GM12878 (cell line): ENCODE results near the gene MTRF1L. TPM values are rescaled to one million over a fixed set of nuclear protein-coding genes. Genes with fewer than 3 reads are reported as not detected.
"Not testable (repeated sequence)": the region's sequence is repeated elsewhere in the genome, so short reads cannot be mapped to it uniquely, and the experiment has no call there.

ENCODE experiments used
- ATAC-seq: fragments of 200-7000 bp; cut with Tn5 transposase; 3 replicates; pipeline ENCODE4 v1.9.1; 2020; ENCODE audit warnings: mild to moderate bottlenecking, moderate library complexity
- BruUV-seq: library from RNA; stranded (reverse); fragments of 400-500 nt; replicated peaks from 2 replicates; lab custom pipeline; 2021; lab: Mats Ljungman, UMichigan
- CTCF ChIA-PET: fragments of 300-600 bp; sonication (Branson Sonifier 250); formaldehyde crosslinking; extraction: SDS; loops from one replicate; lab custom pipeline; 2021; ENCODE audit warnings: inconsistent platforms; lab: Yijun Ruan, JAX
- POLR2A ChIA-PET: fragments of 350-600 bp; formaldehyde crosslinking; extraction: SDS; loops from one replicate; lab custom pipeline; 2021; ENCODE audit warnings: inconsistent platforms; lab: Charles Lee
- RAD21 ChIA-PET: fragments of 300-600 bp; sonication (Branson Sonifier 250); formaldehyde crosslinking; loops from one replicate; lab custom pipeline; 2023; ENCODE audit warnings: antibody characterized with exemption; ENCODE audit not compliant: unreplicated experiment; lab: Charles Lee
- SMC1A ChIA-PET: fragments of 300-600 bp; sonication (Branson Sonifier 250); formaldehyde crosslinking; loops from one replicate; lab custom pipeline; 2023; ENCODE audit not compliant: unreplicated experiment, uncharacterized antibody; lab: Charles Lee
- DNase-seq: peaks from one replicate; pipeline ENCODE4 v3.0.0-alpha.2; 2011; ENCODE audit warnings: low read depth, low spot score
- FAIRE-seq: peaks from 3 replicates; lab custom pipeline; 2011; peaks lifted over from hg19 to GRCh38; lab: Jason Lieb, UNC
- H2AFZ ChIP-seq: 2 replicates; pipeline ENCODE4 v1.6.0; 2011; ENCODE audit warnings: low read depth, low read length, control low read depth; ENCODE audit not compliant: control insufficient read depth
- H3K27ac ChIP-seq: 2 replicates; pipeline ENCODE4 v1.5.1; 2011; ENCODE audit warnings: control low read depth; ENCODE audit not compliant: control insufficient read depth, insufficient read depth
- H3K27me3 ChIP-seq, 2 experiments: replicated peaks in 1 of 2; 2 replicates each; pipeline versions ENCODE4 v1.6.0 to v1.6.1; 2011; ENCODE audit warnings: low read length in 1 of 2; ENCODE audit not compliant: control insufficient read depth in 2 of 2, insufficient read depth in 2 of 2
- H3K36me3 ChIP-seq, 2 experiments: 2 replicates each; pipeline ENCODE4 v1.5.1; 2011; ENCODE audit warnings: low read length in 1 of 2; ENCODE audit not compliant: control insufficient read depth in 2 of 2, insufficient read depth in 2 of 2
- H3K4me1 ChIP-seq: 2 replicates; pipeline ENCODE4 v1.6.1; 2011; ENCODE audit warnings: mild to moderate bottlenecking, low read length, moderate library complexity, mixed read lengths; ENCODE audit not compliant: control insufficient read depth, insufficient read depth
- H3K4me2 ChIP-seq: 2 replicates; pipeline ENCODE4 v1.6.0; 2011; ENCODE audit warnings: control low read depth; ENCODE audit not compliant: control insufficient read depth, insufficient read depth
- H3K4me3 ChIP-seq: fragments of 200-600 bp; sonication (generic); 2 replicates; pipeline ENCODE4 v1.5.1; 2016
- H3K79me2 ChIP-seq: 2 replicates; pipeline ENCODE4 v1.6.0; 2011; ENCODE audit warnings: low read length; ENCODE audit not compliant: control insufficient read depth, insufficient read depth
- H3K9ac ChIP-seq: 2 replicates; pipeline ENCODE4 v1.8.0; 2011; ENCODE audit warnings: low read length, control low read depth, mixed read lengths; ENCODE audit not compliant: control insufficient read depth, insufficient read depth
- H3K9me3 ChIP-seq: replicated peaks from 3 replicates; pipeline ENCODE4 v1.5.1; 2011; ENCODE audit warnings: mild to moderate bottlenecking, low read length; ENCODE audit not compliant: control insufficient read depth, insufficient read depth
- H4K20me1 ChIP-seq: 2 replicates; pipeline ENCODE4 v1.6.0; 2011; ENCODE audit not compliant: control insufficient read depth, insufficient read depth
- DPF2 ChIP-seq: fragments of 450-650 bp; IDR thresholded peaks from 2 replicates; pipeline ENCODE4 v1.6.1; 2017; ENCODE audit warnings: mild to moderate bottlenecking
- KLF5 ChIP-seq: fragments of 450-650 bp; IDR thresholded peaks from 2 replicates; pipeline ENCODE4 v1.6.1; 2014; ENCODE audit warnings: mild to moderate bottlenecking; ENCODE audit not compliant: partially characterized antibody
- RFX5 ChIP-seq: IDR thresholded peaks from 2 replicates; pipeline ENCODE4 v1.6.1; 2011; ENCODE audit warnings: low read depth, low read length, improper control_type of control experiment
- SIN3A ChIP-seq: IDR thresholded peaks from 2 replicates; pipeline ENCODE4 v1.6.1; 2012; ENCODE audit warnings: low read depth, low read length, improper control_type of control experiment
- ZNF24 ChIP-seq: fragments of 450-650 bp; IDR thresholded peaks from 2 replicates; pipeline ENCODE4 v1.6.1; 2017; ENCODE audit warnings: antibody characterized with exemption, mild to moderate bottlenecking
- WGBS: methylation state at CpG from one replicate; pipeline ENCODE4 v1.1.6; 2016; ENCODE audit warnings: low lambda C conversion rate; ENCODE audit not compliant: insufficient replicate concordance, insufficient coverage; ENCODE audit errors: missing lambda C conversion rate; 5-methylcytosine and 5-hydroxymethylcytosine counted together
- in situ Hi-C: fragments of 300-500 bp; cut with MboI; formaldehyde crosslinking; loops from 9 replicates; pipeline ENCODE4 v1.14.3; 2018; ENCODE audit warnings: mixed read lengths
- intact Hi-C: fragments of 100-400 bp; cut with micrococcal nuclease; formaldehyde crosslinking; loops from one replicate; pipeline ENCODE4 v1.14.2; 2022; ENCODE audit not compliant: unreplicated experiment
- polyA plus RNA-seq, 11 experiments: library from polyadenylated mRNA; depleted of rRNA in 4 of 11; unstranded in 6 of 11; stranded (reverse) in 5 of 11; fragments of >200 nt; fragmentation: Nextera tagmentation in 4 of 11; fragmentation: Illumina TruSeq in 1 of 11; extraction: Ambion mirVana in 4 of 11; extraction: Trizol in 1 of 11; gene quantifications; 1 replicate in 1 of 11; 2 replicates in 10 of 11; pipeline versions ENCODE4 v1.2.1 to v1.2.3, GENCODE V29; 2011 to 2016; ENCODE audit warnings: inconsistent platforms in 2 of 11, missing spikeins in 2 of 11, low read depth in 1 of 11
- total RNA-seq, 4 experiments: library from RNA; depleted of rRNA in 3 of 4; stranded (reverse); fragments of >200 nt in 3 of 4; fragmentation: Illumina TruSeq in 1 of 4; extraction: Trizol in 1 of 4; gene quantifications; 2 replicates each; pipeline versions ENCODE4 v1.2.1 to v1.2.3, GENCODE V29; 2013 to 2021
- TF ChIP-seq, protein P1 (sequence below): fragments of 450-650 bp; IDR thresholded peaks from 2 replicates; pipeline ENCODE4 v1.6.1; 2016; ENCODE audit warnings: mild to moderate bottlenecking
- TF ChIP-seq, protein P2 (sequence below): IDR thresholded peaks from 2 replicates; pipeline ENCODE4 v1.6.1; 2011; ENCODE audit warnings: borderline replicate concordance, low read depth, mild to moderate bottlenecking, moderate library complexity, mixed read lengths, low read length; ENCODE audit not compliant: insufficient read depth; ENCODE audit errors: extremely low read length
- TF ChIP-seq, protein P3 (sequence below): fragments of 450-650 bp; IDR thresholded peaks from 2 replicates; pipeline ENCODE4 v1.6.1; 2018; ENCODE audit warnings: mild to moderate bottlenecking, low read depth, moderate library complexity; ENCODE audit not compliant: partially characterized antibody

Gene MTRF1L
- total and polyA plus RNA-seq, 10 of the 15 experiments (the other 5 are each of a cell fraction or from before 2014, with no cell fraction given) = 5.1 to 21.6 (median 16.1) TPM

DNA sequence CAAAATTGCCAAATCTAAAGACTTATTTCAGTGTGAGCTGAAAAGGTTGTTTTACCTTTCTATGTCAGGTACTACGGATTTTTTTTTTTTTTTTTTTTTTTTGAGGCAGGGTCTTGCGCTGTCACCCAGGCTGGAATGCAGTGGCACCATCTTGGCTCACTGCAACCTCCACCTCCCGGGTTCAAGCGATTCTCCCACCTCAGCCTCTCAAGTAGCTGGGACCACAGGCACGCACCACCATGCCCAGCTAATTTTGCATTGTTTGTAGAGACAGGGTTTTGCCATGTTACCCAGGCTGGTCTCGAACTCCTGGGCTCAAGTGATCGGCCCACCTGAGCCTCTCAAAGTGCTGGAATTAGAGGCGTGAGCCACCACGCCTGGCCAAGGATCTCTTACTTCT lies 1.7 kb downstream of the MTRF1L start:
- in situ Hi-C loops, H3K27ac ChIP-seq, H4K20me1 ChIP-seq, H3K9me3 ChIP-seq, intact Hi-C loops, ATAC-seq, FAIRE-seq, H3K4me1 ChIP-seq, H2AFZ ChIP-seq, H3K9ac ChIP-seq, H3K27me3 ChIP-seq, DNase-seq, BruUV-seq, H3K36me3 ChIP-seq: not testable (repeated sequence)
- ChIA-PET POLR2A (interaction anchor here (0.7 to 7.9 kb wide), 6 partner anchors 10 to 358 kb away, joined by 3 to 101 read pairs (median 9); partner anchors contain the start of gene FBXO5), RAD21 (interaction anchor here (1.0 to 3.5 kb wide), 6 partner anchors 10 to 104 kb away, joined by 3 to 22 read pairs (median 4); partner anchors contain the start of gene FBXO5), CTCF (interaction anchor here (0.6 to 1.6 kb wide), 9 partner anchors 10 to 1253 kb away, joined by 3 to 6 read pairs (median 3); no protein-coding TSS in a partner anchor), SMC1A (interaction anchor here (1.2 to 3.0 kb wide), 6 partner anchors 9 to 27 kb away, joined by 3 to 26 read pairs (median 8); partner anchors contain the start of gene FBXO5)
- Histone ChIP-seq H3K4me3 (peak overlapping the region; percentile 84), H3K4me2 (peak overlapping the region; percentile 80), H3K79me2 (peaks cover 65% of the 10 kb centered on the region)
- TF ChIP-seq, protein P1, sequence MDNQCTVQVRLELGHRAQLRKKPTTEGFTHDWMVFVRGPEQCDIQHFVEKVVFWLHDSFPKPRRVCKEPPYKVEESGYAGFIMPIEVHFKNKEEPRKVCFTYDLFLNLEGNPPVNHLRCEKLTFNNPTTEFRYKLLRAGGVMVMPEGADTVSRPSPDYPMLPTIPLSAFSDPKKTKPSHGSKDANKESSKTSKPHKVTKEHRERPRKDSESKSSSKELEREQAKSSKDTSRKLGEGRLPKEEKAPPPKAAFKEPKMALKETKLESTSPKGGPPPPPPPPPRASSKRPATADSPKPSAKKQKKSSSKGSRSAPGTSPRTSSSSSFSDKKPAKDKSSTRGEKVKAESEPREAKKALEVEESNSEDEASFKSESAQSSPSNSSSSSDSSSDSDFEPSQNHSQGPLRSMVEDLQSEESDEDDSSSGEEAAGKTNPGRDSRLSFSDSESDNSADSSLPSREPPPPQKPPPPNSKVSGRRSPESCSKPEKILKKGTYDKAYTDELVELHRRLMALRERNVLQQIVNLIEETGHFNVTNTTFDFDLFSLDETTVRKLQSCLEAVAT = peak; percentile 60; the same call in 1 of the 2 replicates
- 88% methylated on average over 6 of the region's 9 CpGs for WGBS

DNA sequence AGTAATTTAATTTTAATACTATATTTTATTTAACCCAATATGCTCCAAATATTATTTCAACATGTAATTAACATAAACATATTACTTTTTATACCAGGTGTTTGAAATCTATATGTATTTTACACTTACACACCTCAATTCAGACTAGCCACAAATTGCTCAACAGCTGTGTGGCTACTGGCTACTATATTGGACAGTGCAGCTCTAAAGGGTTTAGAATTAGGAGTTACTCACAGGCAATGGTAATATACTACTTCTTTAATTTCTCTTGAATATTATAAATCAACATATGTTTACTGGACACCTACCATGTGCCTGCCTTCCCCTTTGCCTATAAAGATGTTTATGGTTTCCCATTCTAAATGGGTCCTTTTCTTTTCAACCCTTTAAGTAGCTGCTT lies 2.3 kb downstream of the MTRF1L start:
- BruUV-seq = no TSS peak
- Histone ChIP-seq H3K4me3 (no peak overlapping the region), H3K79me2 (peaks cover 65% of the 10 kb centered on the region), H3K9ac (no peak overlapping the region), H3K36me3 (peaks cover 0 to 2% of the 10 kb centered on the region in 2 experiments; a peak in 2 of 4 replicates), H3K9me3 (no peaks in the 10 kb centered on the region; the same call in 2 of the 3 replicates), H3K4me2 (0 out of 2 replicates have a peak overlapping the region, but pooled peaks have one; percentile 39), H2AFZ (no peak overlapping the region), H3K4me1 (no peaks in the 10 kb centered on the region), H3K27me3 (no peaks in the 10 kb centered on the region), H4K20me1 (no peaks in the 10 kb centered on the region), H3K27ac (no peak overlapping the region)
- no peak for DNase-seq
- in situ Hi-C loops (no loop called here), intact Hi-C loops (no loop called here)
- ChIA-PET CTCF (interaction anchor here (0.6 to 1.6 kb wide), 9 partner anchors 9 to 1254 kb away, joined by 3 to 6 read pairs (median 3); no protein-coding TSS in a partner anchor), RAD21 (interaction anchor here (0.9 to 3.5 kb wide), 8 partner anchors 9 to 104 kb away, joined by 3 to 22 read pairs (median 3); partner anchors contain the start of gene FBXO5), POLR2A (interaction anchor here (0.6 to 7.9 kb wide), 7 partner anchors 9 to 358 kb away, joined by 3 to 101 read pairs (median 8); partner anchors contain the start of gene FBXO5), SMC1A (interaction anchor here (1.2 to 3.0 kb wide), 6 partner anchors 9 to 27 kb away, joined by 3 to 26 read pairs (median 8); partner anchors contain the start of gene FBXO5)
- TF ChIP-seq, protein P2, sequence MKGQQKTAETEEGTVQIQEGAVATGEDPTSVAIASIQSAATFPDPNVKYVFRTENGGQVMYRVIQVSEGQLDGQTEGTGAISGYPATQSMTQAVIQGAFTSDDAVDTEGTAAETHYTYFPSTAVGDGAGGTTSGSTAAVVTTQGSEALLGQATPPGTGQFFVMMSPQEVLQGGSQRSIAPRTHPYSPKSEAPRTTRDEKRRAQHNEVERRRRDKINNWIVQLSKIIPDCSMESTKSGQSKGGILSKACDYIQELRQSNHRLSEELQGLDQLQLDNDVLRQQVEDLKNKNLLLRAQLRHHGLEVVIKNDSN = no peak
- TF ChIP-seq ZNF24 (no peak), SIN3A (no peak), DPF2 (no peak), RFX5 (no peak), KLF5 (no peak)
- TF ChIP-seq, protein P3, sequence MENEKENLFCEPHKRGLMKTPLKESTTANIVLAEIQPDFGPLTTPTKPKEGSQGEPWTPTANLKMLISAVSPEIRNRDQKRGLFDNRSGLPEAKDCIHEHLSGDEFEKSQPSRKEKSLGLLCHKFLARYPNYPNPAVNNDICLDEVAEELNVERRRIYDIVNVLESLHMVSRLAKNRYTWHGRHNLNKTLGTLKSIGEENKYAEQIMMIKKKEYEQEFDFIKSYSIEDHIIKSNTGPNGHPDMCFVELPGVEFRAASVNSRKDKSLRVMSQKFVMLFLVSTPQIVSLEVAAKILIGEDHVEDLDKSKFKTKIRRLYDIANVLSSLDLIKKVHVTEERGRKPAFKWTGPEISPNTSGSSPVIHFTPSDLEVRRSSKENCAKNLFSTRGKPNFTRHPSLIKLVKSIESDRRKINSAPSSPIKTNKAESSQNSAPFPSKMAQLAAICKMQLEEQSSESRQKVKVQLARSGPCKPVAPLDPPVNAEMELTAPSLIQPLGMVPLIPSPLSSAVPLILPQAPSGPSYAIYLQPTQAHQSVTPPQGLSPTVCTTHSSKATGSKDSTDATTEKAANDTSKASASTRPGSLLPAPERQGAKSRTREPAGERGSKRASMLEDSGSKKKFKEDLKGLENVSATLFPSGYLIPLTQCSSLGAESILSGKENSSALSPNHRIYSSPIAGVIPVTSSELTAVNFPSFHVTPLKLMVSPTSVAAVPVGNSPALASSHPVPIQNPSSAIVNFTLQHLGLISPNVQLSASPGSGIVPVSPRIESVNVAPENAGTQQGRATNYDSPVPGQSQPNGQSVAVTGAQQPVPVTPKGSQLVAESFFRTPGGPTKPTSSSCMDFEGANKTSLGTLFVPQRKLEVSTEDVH = no peak
- no peak for ATAC-seq
- FAIRE-seq = no peak
